ENCODE measurements around the gene RNU4-1.

DNA sequence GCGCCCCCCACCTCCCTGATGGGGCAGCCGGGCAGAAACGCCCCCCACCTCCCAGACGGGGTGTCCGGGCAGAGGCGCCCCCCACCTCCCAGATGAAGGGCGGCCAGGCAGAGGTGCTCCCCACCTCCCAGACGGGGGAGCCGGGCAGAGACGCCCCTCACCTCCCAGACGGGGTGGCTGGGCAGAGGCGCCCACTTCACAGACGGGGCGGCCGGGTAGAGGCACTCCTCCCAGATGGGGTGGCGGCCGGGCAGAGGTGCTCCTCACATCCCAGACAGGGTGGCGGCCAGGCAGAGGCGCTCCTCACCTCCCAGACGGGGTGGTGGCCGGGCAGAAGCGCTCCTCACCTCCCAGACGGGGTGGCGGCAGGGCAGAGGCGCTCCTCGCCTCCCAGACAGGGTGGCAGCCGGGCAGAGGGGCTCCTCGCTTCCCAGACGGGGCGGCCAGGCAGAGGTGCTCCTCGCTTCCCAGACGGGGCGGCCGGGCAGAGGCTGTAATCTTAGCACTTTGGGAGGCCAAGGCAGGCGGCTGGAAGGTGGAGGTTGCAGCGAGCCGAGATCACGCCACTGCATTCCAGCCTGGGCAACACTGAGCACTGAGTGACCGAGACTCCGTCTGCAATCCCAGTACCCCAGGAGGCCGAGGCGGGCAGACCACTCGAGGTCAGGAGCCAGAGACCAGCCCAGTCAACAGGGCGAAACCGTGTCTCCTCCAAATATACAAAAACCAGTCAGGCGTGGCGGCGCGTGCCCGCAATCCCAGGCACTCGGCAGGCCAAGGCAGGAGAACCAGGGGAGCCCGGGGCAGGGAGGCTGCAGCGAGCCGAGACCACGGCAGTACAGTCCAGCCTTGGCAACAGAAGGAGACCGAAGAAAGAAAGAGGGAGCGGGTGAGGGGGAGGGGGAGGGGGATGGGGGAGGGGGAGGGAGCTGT is 14.6 kb downstream of the RNU4-1 start:
- TF ChIP-seq, protein P1, sequence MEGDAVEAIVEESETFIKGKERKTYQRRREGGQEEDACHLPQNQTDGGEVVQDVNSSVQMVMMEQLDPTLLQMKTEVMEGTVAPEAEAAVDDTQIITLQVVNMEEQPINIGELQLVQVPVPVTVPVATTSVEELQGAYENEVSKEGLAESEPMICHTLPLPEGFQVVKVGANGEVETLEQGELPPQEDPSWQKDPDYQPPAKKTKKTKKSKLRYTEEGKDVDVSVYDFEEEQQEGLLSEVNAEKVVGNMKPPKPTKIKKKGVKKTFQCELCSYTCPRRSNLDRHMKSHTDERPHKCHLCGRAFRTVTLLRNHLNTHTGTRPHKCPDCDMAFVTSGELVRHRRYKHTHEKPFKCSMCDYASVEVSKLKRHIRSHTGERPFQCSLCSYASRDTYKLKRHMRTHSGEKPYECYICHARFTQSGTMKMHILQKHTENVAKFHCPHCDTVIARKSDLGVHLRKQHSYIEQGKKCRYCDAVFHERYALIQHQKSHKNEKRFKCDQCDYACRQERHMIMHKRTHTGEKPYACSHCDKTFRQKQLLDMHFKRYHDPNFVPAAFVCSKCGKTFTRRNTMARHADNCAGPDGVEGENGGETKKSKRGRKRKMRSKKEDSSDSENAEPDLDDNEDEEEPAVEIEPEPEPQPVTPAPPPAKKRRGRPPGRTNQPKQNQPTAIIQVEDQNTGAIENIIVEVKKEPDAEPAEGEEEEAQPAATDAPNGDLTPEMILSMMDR (IDR thresholded peaks at IDR 0.05) = no peak
- no peak for TF ChIP-seq EP300 (IDR thresholded peaks at IDR 0.05)
